Measurements from ENCODE around the gene GOLGA3.
"Not testable (repeated sequence)": the region's sequence is repeated elsewhere in the genome, so short reads cannot be mapped to it uniquely, and the experiment has no call there.

Gene GOLGA3

GRCh38 chr12:132841151-132841550 lies 12.5 kb upstream of the GOLGA3 start:
- in situ Hi-C loops (cut with MboI; ENCODE audit: low sequenced_read_pairs, unreplicated experiment), result no loop called here
- no peak for DNase-seq (ENCODE audit: low spot score)
- TF ChIP-seq, protein P1, sequence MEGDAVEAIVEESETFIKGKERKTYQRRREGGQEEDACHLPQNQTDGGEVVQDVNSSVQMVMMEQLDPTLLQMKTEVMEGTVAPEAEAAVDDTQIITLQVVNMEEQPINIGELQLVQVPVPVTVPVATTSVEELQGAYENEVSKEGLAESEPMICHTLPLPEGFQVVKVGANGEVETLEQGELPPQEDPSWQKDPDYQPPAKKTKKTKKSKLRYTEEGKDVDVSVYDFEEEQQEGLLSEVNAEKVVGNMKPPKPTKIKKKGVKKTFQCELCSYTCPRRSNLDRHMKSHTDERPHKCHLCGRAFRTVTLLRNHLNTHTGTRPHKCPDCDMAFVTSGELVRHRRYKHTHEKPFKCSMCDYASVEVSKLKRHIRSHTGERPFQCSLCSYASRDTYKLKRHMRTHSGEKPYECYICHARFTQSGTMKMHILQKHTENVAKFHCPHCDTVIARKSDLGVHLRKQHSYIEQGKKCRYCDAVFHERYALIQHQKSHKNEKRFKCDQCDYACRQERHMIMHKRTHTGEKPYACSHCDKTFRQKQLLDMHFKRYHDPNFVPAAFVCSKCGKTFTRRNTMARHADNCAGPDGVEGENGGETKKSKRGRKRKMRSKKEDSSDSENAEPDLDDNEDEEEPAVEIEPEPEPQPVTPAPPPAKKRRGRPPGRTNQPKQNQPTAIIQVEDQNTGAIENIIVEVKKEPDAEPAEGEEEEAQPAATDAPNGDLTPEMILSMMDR (IDR thresholded peaks at IDR 0.05; ENCODE audit: borderline replicate concordance, control extremely low read depth, extremely low read depth, insufficient read depth, missing control alignments), result no peak

DNA sequence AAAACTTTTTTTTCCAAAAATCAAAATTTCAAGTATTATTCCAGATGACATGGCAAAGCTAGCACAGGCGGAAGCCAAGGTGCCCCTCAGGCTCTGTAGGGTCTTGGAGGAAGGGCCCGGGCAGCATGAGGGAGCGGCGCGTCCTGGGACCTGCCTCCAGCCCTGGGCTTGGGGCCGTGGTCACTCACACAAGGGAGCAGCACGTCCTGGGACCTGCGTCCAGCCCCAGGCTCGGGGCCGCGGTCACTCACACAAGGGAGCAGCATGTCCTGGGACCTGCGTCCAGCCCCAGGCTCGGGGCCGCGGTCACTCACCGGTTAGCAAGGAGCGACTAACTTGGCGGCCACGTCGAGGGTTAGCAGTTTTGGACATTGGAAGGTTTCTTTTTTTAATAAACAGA lies 11.9 kb upstream of the GOLGA3 start:
- in situ Hi-C loops (cut with MboI; ENCODE audit: low sequenced_read_pairs, unreplicated experiment), result no loop called here
- no peak for DNase-seq (ENCODE audit: low spot score)
- TF ChIP-seq, protein P1 (IDR thresholded peaks at IDR 0.05; ENCODE audit: borderline replicate concordance, control extremely low read depth, extremely low read depth, insufficient read depth, missing control alignments), result no peak

GRCh38 chr12:132839558-132840235 lies 11.0 kb upstream of the GOLGA3 start:
- in situ Hi-C loops (cut with MboI; ENCODE audit: low sequenced_read_pairs, unreplicated experiment), result no loop called here
- no peak for DNase-seq (ENCODE audit: low spot score)
- TF ChIP-seq, protein P1 (IDR thresholded peaks at IDR 0.05; ENCODE audit: borderline replicate concordance, control extremely low read depth, extremely low read depth, insufficient read depth, missing control alignments), result no peak

GRCh38 chr12:132838410-132839080 lies 9.9 kb upstream of the GOLGA3 start:
- in situ Hi-C loops (cut with MboI; ENCODE audit: low sequenced_read_pairs, unreplicated experiment), result no loop called here
- no peak for DNase-seq (ENCODE audit: low spot score)
- TF ChIP-seq, protein P1 (IDR thresholded peaks at IDR 0.05; ENCODE audit: borderline replicate concordance, control extremely low read depth, extremely low read depth, insufficient read depth, missing control alignments), result no peak

- TF ChIP-seq, protein P1 (IDR thresholded peaks at IDR 0.05; ENCODE audit: borderline replicate concordance, control extremely low read depth, extremely low read depth, insufficient read depth, missing control alignments), result no peak
- no peak for DNase-seq (ENCODE audit: low spot score)
- in situ Hi-C loops (cut with MboI; ENCODE audit: low sequenced_read_pairs, unreplicated experiment), result no loop called here
Observed at GRCh38 chr12:132837693-132838409, 9.2 kb upstream of the GOLGA3 start.

- DNase-seq (ENCODE audit: low spot score), result no peak
- in situ Hi-C loops (cut with MboI; ENCODE audit: low sequenced_read_pairs, unreplicated experiment), result no loop called here
- TF ChIP-seq, protein P1 (IDR thresholded peaks at IDR 0.05; ENCODE audit: borderline replicate concordance, control extremely low read depth, extremely low read depth, insufficient read depth, missing control alignments), result no peak
Observed at GRCh38 chr12:132836795-132837331, 8.2 kb upstream of the GOLGA3 start.

GRCh38 chr12:132836230-132836629 lies 7.6 kb upstream of the GOLGA3 start:
- in situ Hi-C loops (cut with MboI; ENCODE audit: low sequenced_read_pairs, unreplicated experiment); DNase-seq (ENCODE audit: low spot score): not testable (repeated sequence)

Data from GM13976 (cell line).